ENCODE data around the gene DLG5.

- no peak for TF ChIP-seq CTCF (IDR thresholded peaks at IDR 0.05)
- no peak for TF ChIP-seq EP300 (IDR thresholded peaks at IDR 0.05)
- TF ChIP-seq POLR2A (IDR thresholded peaks at IDR 0.05): no peak
- TF ChIP-seq POLR2AphosphoS5 (IDR thresholded peaks at IDR 0.05): no peak
Observed at GRCh38 chr10:77842652-77843212, 83.8 kb downstream of the DLG5 start.

Data from gastroesophageal sphincter (tissue), 3 donors.